Measurements from ENCODE around the gene CCDC159. TPM values are rescaled to one million over a fixed set of nuclear protein-coding genes. Genes with fewer than 3 reads are reported as not detected.

The CCDC159 gene
- total and polyA plus RNA-seq, 2 donors = 14.3 to 29.0 TPM

DNA sequence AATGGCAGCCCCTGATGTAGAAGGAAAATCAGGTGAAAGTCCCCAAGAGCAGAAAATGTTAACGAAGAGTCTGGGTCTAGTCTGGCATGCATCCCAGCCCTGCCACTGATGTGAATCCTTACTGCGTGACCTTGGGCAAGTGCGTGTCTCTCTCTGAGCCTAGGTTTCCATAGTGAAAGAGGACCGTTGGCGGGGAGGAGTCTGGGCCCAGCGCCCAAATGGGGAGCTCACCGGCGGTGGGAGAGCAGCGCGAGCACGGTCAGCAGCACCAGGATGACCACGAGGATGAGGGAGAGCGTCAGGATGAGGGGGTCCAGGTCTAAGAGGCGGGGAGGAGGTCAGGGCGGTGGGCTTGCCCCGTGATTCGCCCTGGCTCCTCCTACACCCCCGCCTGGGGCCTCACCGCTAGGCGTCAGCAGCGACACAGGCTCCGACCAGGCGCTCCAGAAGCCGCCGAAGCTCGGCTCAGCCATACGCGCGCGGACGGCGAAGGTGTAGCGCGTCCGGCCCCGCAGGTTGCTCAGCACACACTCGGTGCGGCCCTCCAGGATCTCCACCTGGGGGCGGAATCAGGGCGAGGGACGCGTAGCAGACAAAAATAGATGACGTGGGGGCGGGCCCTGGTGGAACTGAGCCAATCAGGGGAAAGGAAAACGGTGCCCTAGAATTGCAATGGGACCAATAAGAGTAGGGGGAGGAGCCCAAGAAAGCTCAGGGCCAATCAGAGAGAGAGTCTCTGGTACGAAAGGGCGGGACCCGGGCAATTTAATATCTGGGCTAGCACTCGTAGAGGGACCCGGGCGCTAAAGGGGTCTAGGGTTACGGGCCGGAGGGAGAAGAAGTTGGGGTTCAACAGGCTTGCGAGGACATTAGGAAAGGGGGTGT, 34.6 kb downstream of the CCDC159 start:
- H3K36me3 ChIP-seq (ENCODE audit: insufficient read depth) = no peaks in the 10 kb centered on the region
- H3K4me3 ChIP-seq (ENCODE audit: low read depth, low read length) = peak overlapping the region; percentile 46
- peak overlapping the region; percentile 72 for H3K27ac ChIP-seq (ENCODE audit: low read depth)
- H3K4me1 ChIP-seq (ENCODE audit: insufficient read depth) = peaks cover 2% of the 10 kb centered on the region
- WGBS = under 1% methylated on average over 54 of the region's 54 CpGs
- peak; percentile 94 for DNase-seq (ENCODE audit: extremely low spot score)

DNA sequence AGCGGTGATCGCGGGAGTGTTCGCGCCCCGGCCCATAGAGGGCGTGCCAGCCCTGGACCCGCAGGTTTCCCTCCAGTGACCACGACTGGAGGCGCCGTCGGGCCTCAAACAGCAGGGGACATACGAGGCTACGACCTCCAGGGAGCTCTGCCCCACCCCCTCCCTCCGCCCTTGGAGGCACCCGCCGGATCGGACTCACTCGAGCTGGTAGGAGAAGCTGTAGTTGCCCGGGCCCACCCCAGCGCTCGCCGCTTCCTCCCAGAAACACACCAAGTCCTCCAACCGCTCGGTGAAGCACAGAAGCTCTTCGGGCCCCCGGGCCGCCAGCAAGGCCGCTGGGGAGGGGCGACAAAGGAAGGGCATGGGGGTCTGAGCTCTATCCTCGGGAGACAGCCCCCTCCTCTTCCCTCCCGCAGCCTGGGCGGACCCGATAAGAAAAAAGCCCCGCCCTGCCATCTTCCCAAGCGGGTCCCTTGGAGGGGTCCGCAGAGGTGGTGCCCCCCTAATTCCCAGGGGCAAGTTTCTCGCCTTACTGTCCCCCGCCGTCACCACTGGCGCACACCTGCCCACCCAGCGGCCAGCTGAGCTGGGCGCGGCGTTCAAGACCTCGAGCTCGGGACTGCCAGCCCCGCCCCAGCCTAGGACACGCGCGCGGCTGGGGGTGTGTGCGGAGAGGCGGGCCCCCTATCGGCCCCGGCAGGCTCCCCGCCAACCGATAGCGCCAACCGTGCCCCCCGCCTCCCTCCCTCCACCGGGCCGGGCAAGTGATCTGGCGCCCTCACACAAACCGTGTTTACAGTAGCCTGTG, 36.8 kb downstream of the CCDC159 start:
- Histone ChIP-seq H3K27ac (ENCODE audit: low read depth) (no peak overlapping the region), H3K4me1 (ENCODE audit: insufficient read depth) (no peaks in the 10 kb centered on the region), H3K4me3 (ENCODE audit: low read depth, low read length) (peak overlapping the region; percentile 1), H3K36me3 (ENCODE audit: insufficient read depth) (no peaks in the 10 kb centered on the region)
- no peak for DNase-seq (ENCODE audit: extremely low spot score)
- under 1% methylated on average over 65 of the region's 65 CpGs for WGBS

DNA sequence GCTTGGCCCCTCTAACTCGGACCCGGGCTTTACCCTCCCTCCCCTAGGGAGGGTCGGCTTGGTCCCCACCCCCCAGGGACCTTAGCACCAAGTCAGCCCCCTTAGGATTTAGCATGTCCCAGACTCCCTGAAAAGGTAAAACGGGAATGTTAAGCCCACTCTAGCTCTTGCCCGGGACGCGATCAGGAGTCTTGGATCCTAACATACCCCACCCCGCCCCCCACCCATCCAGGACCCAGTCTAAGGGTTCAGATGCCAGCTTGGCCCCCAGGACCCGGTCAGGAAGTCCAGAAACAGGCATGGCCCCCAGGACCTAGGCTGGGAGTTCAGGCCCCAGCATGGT, 37.4 kb downstream of the CCDC159 start:
- under 1% methylated on average over 9 of the region's 9 CpGs for WGBS
- no peaks in the 10 kb centered on the region for H3K4me1 ChIP-seq (ENCODE audit: insufficient read depth)
- H3K36me3 ChIP-seq (ENCODE audit: insufficient read depth) = no peaks in the 10 kb centered on the region
- H3K27ac ChIP-seq (ENCODE audit: low read depth) = no peak overlapping the region
- no peak for DNase-seq (ENCODE audit: extremely low spot score)
- peak overlapping the region; percentile 1 for H3K4me3 ChIP-seq (ENCODE audit: low read depth, low read length)

- H3K4me3 ChIP-seq (ENCODE audit: low read depth, low read length) = no peak overlapping the region
- H3K36me3 ChIP-seq (ENCODE audit: insufficient read depth) = no peaks in the 10 kb centered on the region
- WGBS = 82% methylated on average over 5 of the region's 5 CpGs
These were observed 38.4 kb downstream of the CCDC159 start for GRCh38 chr19:11384778-11385129.

GRCh38 chr19:11387162-11388034, 41.1 kb downstream of the CCDC159 start:
- 76% methylated on average over 19 of the region's 19 CpGs for WGBS
- H3K27ac ChIP-seq (ENCODE audit: low read depth) = no peak overlapping the region
- no peaks in the 10 kb centered on the region for H3K4me1 ChIP-seq (ENCODE audit: insufficient read depth)
- DNase-seq (ENCODE audit: extremely low spot score) = no peak
- H3K4me3 ChIP-seq (ENCODE audit: low read depth, low read length) = no peak overlapping the region
- no peaks in the 10 kb centered on the region for H3K36me3 ChIP-seq (ENCODE audit: insufficient read depth)

More at GRCh38 chr19:11384778-11385129, 38.4 kb downstream of the CCDC159 start:
- Histone ChIP-seq H3K27ac (ENCODE audit: low read depth) (no peak overlapping the region), H3K4me1 (ENCODE audit: insufficient read depth) (no peaks in the 10 kb centered on the region)
- no peak for DNase-seq (ENCODE audit: extremely low spot score)

- H3K36me3 ChIP-seq (ENCODE audit: insufficient read depth) = no peaks in the 10 kb centered on the region
- H3K4me1 ChIP-seq (ENCODE audit: insufficient read depth) = no peaks in the 10 kb centered on the region
These were observed 44.0 kb downstream of the CCDC159 start for GRCh38 chr19:11390359-11390758.

DNA sequence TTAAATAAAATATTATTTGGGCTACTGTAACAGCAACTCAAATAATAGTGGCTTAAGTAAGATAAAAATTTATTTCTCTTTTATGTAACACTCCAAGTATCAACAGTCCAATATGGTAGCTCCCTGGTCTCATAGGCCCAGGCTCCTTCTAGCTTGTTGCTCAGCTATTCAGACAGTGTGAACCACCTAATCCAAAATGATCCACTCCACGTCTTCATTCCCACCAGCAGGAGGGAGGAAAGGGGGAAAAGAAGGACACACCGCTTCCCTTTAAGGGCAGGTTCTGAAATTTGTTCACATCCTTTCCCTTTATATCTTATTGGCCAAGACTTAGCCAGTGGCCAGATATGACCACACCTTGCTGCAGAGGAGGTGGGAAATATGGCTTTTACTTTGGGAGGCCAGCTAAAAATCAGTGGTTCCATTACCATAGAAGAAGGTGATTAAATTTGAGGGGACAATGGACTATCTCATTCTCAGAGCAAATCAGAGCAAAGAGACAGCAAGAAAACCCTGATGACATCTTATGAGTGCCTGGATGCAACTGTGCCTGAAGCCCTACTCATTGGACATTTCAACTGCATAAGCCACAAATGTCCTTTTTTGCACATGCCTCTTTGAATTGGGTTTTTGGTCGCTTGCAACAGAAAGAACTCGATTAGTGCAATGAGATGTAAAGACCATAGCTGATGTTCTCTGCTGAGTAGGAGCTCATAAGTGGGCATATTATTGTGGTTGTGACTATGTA, 44.8 kb downstream of the CCDC159 start:
- Histone ChIP-seq H3K36me3 (ENCODE audit: insufficient read depth) (no peaks in the 10 kb centered on the region), H3K27ac (ENCODE audit: low read depth) (no peak overlapping the region), H3K4me1 (ENCODE audit: insufficient read depth) (no peaks in the 10 kb centered on the region), H3K4me3 (ENCODE audit: low read depth, low read length) (no peak overlapping the region)
- 72% methylated on average over 4 of the region's 4 CpGs for WGBS
- DNase-seq (ENCODE audit: extremely low spot score) = no peak

More at GRCh38 chr19:11390359-11390758, 44.0 kb downstream of the CCDC159 start:
- H3K4me3 ChIP-seq (ENCODE audit: low read depth, low read length) = no peak overlapping the region
- WGBS = 90% methylated on average over 2 of the region's 2 CpGs
- no peak for DNase-seq (ENCODE audit: extremely low spot score)
- no peak overlapping the region for H3K27ac ChIP-seq (ENCODE audit: low read depth)

GRCh38 chr19:11397089-11397610, 50.8 kb downstream of the CCDC159 start:
- H3K4me3 ChIP-seq (ENCODE audit: low read depth, low read length) = no peak overlapping the region
- DNase-seq (ENCODE audit: extremely low spot score) = no peak
- H3K27ac ChIP-seq (ENCODE audit: low read depth) = no peak overlapping the region
- H3K4me1 ChIP-seq (ENCODE audit: insufficient read depth) = no peaks in the 10 kb centered on the region
- no peaks in the 10 kb centered on the region for H3K36me3 ChIP-seq (ENCODE audit: insufficient read depth)
- 88% methylated on average over 22 of the region's 22 CpGs for WGBS

GRCh38 chr19:11399667-11400066, 53.3 kb downstream of the CCDC159 start:
- no peak overlapping the region for H3K4me3 ChIP-seq (ENCODE audit: low read depth, low read length)
- no peaks in the 10 kb centered on the region for H3K36me3 ChIP-seq (ENCODE audit: insufficient read depth)
- H3K27ac ChIP-seq (ENCODE audit: low read depth) = no peak overlapping the region
- 92% methylated on average over 9 of the region's 9 CpGs for WGBS
- DNase-seq (ENCODE audit: extremely low spot score) = no peak
- no peaks in the 10 kb centered on the region for H3K4me1 ChIP-seq (ENCODE audit: insufficient read depth)

DNA sequence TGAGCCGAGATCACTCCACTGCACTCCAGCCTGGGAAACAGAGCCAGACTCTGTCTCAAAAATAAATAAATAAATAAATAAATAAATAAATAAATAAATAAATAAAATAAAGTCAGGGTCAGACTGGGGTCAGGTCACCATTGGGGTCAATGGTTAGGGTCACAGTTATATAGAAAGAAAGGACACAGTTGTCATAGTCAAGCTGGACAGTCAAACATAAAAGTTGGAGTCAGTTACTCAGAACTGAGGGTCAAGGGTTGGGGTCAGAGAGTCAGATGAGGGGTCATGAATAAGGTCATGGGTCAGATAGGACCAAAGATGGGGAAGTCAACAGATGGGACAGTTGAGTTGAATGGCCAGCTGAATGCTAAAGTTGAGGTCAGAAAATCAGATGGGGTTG, 54.5 kb downstream of the CCDC159 start:
- no peak for DNase-seq (ENCODE audit: extremely low spot score)
- Histone ChIP-seq H3K4me3 (ENCODE audit: low read depth, low read length) (no peak overlapping the region), H3K4me1 (ENCODE audit: insufficient read depth) (no peaks in the 10 kb centered on the region), H3K27ac (ENCODE audit: low read depth) (no peak overlapping the region), H3K36me3 (ENCODE audit: insufficient read depth) (no peaks in the 10 kb centered on the region)
- WGBS = 74% methylated on average over 1 of the region's 1 CpG

- H3K27ac ChIP-seq (ENCODE audit: low read depth) = no peak overlapping the region
- no peaks in the 10 kb centered on the region for H3K4me1 ChIP-seq (ENCODE audit: insufficient read depth)
- H3K36me3 ChIP-seq (ENCODE audit: insufficient read depth) = no peaks in the 10 kb centered on the region
- WGBS = 79% methylated on average over 9 of the region's 9 CpGs
- no peak for DNase-seq (ENCODE audit: extremely low spot score)
- H3K4me3 ChIP-seq (ENCODE audit: low read depth, low read length) = no peak overlapping the region
These were observed 55.7 kb downstream of the CCDC159 start for GRCh38 chr19:11401808-11402543.

Measured in urinary bladder (tissue), 4 donors.